ENCODE results near the gene GBX1. TPM values are rescaled to one million over a fixed set of nuclear protein-coding genes. Genes with fewer than 3 reads are reported as not detected.

The GBX1 gene
- total and polyA plus RNA-seq, 2 donors (not counting 3 experiments of a cell fraction or from before 2014, with no cell fraction given), result not detected

DNA sequence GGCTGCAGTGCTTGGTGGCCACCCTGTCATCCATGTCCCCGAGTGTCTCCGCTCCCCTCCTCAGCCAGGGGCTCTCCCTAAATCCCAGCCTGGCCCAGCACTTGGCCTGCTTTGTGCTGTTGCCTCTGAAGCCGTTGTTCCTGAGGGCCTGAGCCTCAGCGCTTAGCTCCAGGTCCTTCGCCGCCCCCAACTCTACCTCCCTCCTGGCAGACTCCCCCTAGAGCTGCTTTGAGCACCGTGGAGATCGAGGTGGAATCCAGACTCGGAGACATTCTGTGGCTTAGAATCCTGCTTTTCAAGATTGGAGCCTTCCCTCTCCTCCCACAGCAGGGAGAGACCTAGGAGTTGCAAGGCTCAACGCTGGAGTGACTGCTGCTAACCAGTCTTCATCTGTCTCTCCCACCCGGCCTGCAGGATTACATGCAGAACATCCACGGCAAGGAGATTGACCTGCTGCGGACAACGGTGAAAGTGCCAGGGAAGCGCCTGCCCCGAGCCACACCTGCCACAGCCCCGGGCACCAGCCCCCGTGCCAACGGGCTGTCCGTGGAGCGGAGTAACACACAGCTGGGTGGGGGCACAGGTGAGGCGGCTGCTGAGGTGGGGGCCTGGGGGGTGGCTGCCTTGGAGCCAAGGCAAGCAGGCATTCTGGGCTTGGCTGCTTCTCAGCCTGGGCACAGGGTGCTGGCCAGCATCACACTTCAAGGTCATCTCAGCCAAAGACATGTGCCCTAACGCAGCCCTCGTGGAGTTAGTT is 33.3 kb downstream of the GBX1 start:
- Histone ChIP-seq H3K36me3 (ENCODE audit: control insufficient read depth in 2 of 2, extremely low read depth in 1 of 2, insufficient read depth in 2 of 2, low read length in 2 of 2) (peaks cover 9 to 73% of the 10 kb centered on the region in 2 experiments), H3K9me1 (replicated peaks; ENCODE audit: control insufficient read depth, extremely low read depth, insufficient read depth, low read length) (no peaks in the 10 kb centered on the region)

GRCh38 chr7:151133266-151133985 is 34.1 kb downstream of the GBX1 start:
- DNase-seq (ENCODE audit: low read depth, low spot score) (no peak), FAIRE-seq (no peak)
- TF ChIP-seq POLR2A (IDR thresholded peaks at IDR 0.05; ENCODE audit: low read depth, low read length), result no peak
- no peak for TF ChIP-seq GATA2 (IDR thresholded peaks at IDR 0.05; ENCODE audit: insufficient read depth, insufficient read length, low read depth, low read length)
- TF ChIP-seq MYC (IDR thresholded peaks at IDR 0.05; ENCODE audit: low read depth, low read length), result no peak
- TF ChIP-seq FOS (IDR thresholded peaks at IDR 0.05; ENCODE audit: borderline replicate concordance, insufficient read depth, low read length), result no peak
- TF ChIP-seq JUN (IDR thresholded peaks at IDR 0.05; ENCODE audit: borderline replicate concordance, insufficient read depth, insufficient read length, low read depth), result no peak
- TF ChIP-seq, protein P1, sequence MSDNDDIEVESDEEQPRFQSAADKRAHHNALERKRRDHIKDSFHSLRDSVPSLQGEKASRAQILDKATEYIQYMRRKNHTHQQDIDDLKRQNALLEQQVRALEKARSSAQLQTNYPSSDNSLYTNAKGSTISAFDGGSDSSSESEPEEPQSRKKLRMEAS (IDR thresholded peaks at IDR 0.05; ENCODE audit: insufficient read depth, insufficient read length), result no peak
- no peak for TF ChIP-seq EZH2 (IDR thresholded peaks at IDR 0.05; ENCODE audit: borderline replicate concordance, low read depth, low read length, severe bottlenecking)
- no peak for TF ChIP-seq POLR2AphosphoS5 (IDR thresholded peaks at IDR 0.05; ENCODE audit: insufficient read depth, low read depth, low read length)
- no peak for TF ChIP-seq CTCF (IDR thresholded peaks at IDR 0.05; ENCODE audit: extremely low read depth in 1 of 2, insufficient read depth in 1 of 2, low read depth in 1 of 2, low read length in 2 of 2)
- Histone ChIP-seq H3K36me3 (ENCODE audit: control insufficient read depth in 2 of 2, extremely low read depth in 1 of 2, insufficient read depth in 2 of 2, low read length in 2 of 2) (peaks cover 9 to 75% of the 10 kb centered on the region in 2 experiments), H3K9ac (replicated peaks; ENCODE audit: extremely low read depth, insufficient read depth, low read length) (no peak overlapping the region), H3K27ac (ENCODE audit: insufficient read depth, low read depth, low read length) (no peak overlapping the region), H3K27me3 (ENCODE audit: control insufficient read depth in 2 of 2, insufficient read depth in 2 of 2, low read length in 2 of 2) (no peaks in the 10 kb centered on the region), H3K4me2 (ENCODE audit: insufficient read depth, low read length) (no peak overlapping the region), H3K9me1 (replicated peaks; ENCODE audit: control insufficient read depth, extremely low read depth, insufficient read depth, low read length) (no peaks in the 10 kb centered on the region), H3K79me2 (ENCODE audit: control insufficient read depth, insufficient read depth, low read length) (no peaks in the 10 kb centered on the region), H3K9me3 (replicated peaks; ENCODE audit: control insufficient read depth, insufficient read depth, low read length) (no peaks in the 10 kb centered on the region), H3K4me1 (ENCODE audit: control insufficient read depth, extremely low read depth, insufficient read depth, low read length) (no peaks in the 10 kb centered on the region), H3K4me3 (replicated peaks in 1 of 3; ENCODE audit: insufficient read depth in 1 of 3, low read depth in 1 of 3, low read length in 3 of 3) (no peak overlapping the region), H4K20me1 (replicated peaks; ENCODE audit: control insufficient read depth, extremely low read depth, insufficient read depth, low read length) (no peaks in the 10 kb centered on the region), H2AFZ (ENCODE audit: low read depth, low read length) (no peak overlapping the region)
- ChIA-PET POLR2A (no interaction called here), CTCF (no interaction called here)
- intact Hi-C loops (cut with micrococcal nuclease) (no loop called here), dilution Hi-C loops (cut with MboI; ENCODE audit: extremely low pct_ligation_motif_present, low sequenced_read_pairs) (no loop called here)
- no TSS peak for BruUV-seq (replicated peaks)

More for the DNA sequence above, 33.3 kb downstream of the GBX1 start:
- Histone ChIP-seq H3K4me1 (ENCODE audit: control insufficient read depth, extremely low read depth, insufficient read depth, low read length) (no peaks in the 10 kb centered on the region), H3K79me2 (ENCODE audit: control insufficient read depth, insufficient read depth, low read length) (no peaks in the 10 kb centered on the region), H3K4me2 (ENCODE audit: insufficient read depth, low read length) (no peak overlapping the region), H2AFZ (ENCODE audit: low read depth, low read length) (no peak overlapping the region), H4K20me1 (replicated peaks; ENCODE audit: control insufficient read depth, extremely low read depth, insufficient read depth, low read length) (no peaks in the 10 kb centered on the region), H3K9ac (replicated peaks; ENCODE audit: extremely low read depth, insufficient read depth, low read length) (no peak overlapping the region), H3K27me3 (ENCODE audit: control insufficient read depth in 2 of 2, insufficient read depth in 2 of 2, low read length in 2 of 2) (no peaks in the 10 kb centered on the region), H3K9me3 (replicated peaks; ENCODE audit: control insufficient read depth, insufficient read depth, low read length) (no peaks in the 10 kb centered on the region), H3K4me3 (replicated peaks in 1 of 3; ENCODE audit: insufficient read depth in 1 of 3, low read depth in 1 of 3, low read length in 3 of 3) (no peak overlapping the region), H3K27ac (ENCODE audit: insufficient read depth, low read depth, low read length) (no peak overlapping the region)
- FAIRE-seq (no peak), DNase-seq (ENCODE audit: low read depth, low spot score) (no peak)
- ChIA-PET CTCF (no interaction called here), POLR2A (no interaction called here)
- intact Hi-C loops (cut with micrococcal nuclease), result no loop called here
- TF ChIP-seq JUN (IDR thresholded peaks at IDR 0.05; ENCODE audit: borderline replicate concordance, insufficient read depth, insufficient read length, low read depth), result no peak
- no peak for TF ChIP-seq FOS (IDR thresholded peaks at IDR 0.05; ENCODE audit: borderline replicate concordance, insufficient read depth, low read length)
- dilution Hi-C loops (cut with MboI; ENCODE audit: extremely low pct_ligation_motif_present, low sequenced_read_pairs), result no loop called here
- no TSS peak for BruUV-seq (replicated peaks)

All from endothelial cell of umbilical vein (primary cell).